SK-N-SH treated with all-trans-retinoic acid at 6 μM for 48 hours (cell line): ENCODE data around the gene PLD1.

ENCODE experiments used
- CREB5 ChIP-seq: fragments of 250-450 bp; sonication (Bioruptor Pico); IDR thresholded peaks from 2 replicates; pipeline ENCODE4 v1.5.1; 2020; ENCODE audit warnings: low read depth, mild to moderate bottlenecking, moderate library complexity
- CSRNP3 ChIP-seq: fragments of 250-450 bp; sonication (Bioruptor Pico); IDR thresholded peaks from 2 replicates; pipeline ENCODE4 v1.5.1; 2021; ENCODE audit warnings: mild to moderate bottlenecking, moderate library complexity
- GLIS3 ChIP-seq: fragments of 250-450 bp; sonication (Bioruptor Pico); IDR thresholded peaks from 2 replicates; pipeline ENCODE4 v1.5.0; 2020; ENCODE audit warnings: mild to moderate bottlenecking, moderate library complexity
- PATZ1 ChIP-seq: fragments of 250-450 bp; sonication (Bioruptor Pico); IDR thresholded peaks from 2 replicates; pipeline ENCODE4 v1.8.0; 2020; ENCODE audit warnings: mild to moderate bottlenecking, moderate library complexity, borderline replicate concordance
- RARB ChIP-seq: fragments of 250-450 bp; sonication (Bioruptor Pico); IDR thresholded peaks from 2 replicates; pipeline ENCODE4 v1.8.0; 2021; ENCODE audit warnings: mild to moderate bottlenecking, moderate library complexity
- ZFP3 ChIP-seq: fragments of 250-450 bp; sonication (Bioruptor Pico); IDR thresholded peaks from 2 replicates; pipeline ENCODE4 v1.5.0; 2020; ENCODE audit warnings: mild to moderate bottlenecking, moderate library complexity
- ZFP30 ChIP-seq: fragments of 450-650 bp; formaldehyde crosslinking; IDR thresholded peaks from 2 replicates; pipeline ENCODE4 v1.5.0; 2022; ENCODE audit warnings: mild to moderate bottlenecking, moderate library complexity

GRCh38 chr3:171753665-171754408 lies 56.4 kb downstream of the PLD1 start:
- TF ChIP-seq PATZ1 (no peak), CSRNP3 (CRISPR knock-in tag) (no peak), GLIS3 (CRISPR knock-in tag) (no peak), RARB (CRISPR knock-in tag) (no peak), ZFP30 (CRISPR knock-in tag) (no peak), ZFP3 (CRISPR knock-in tag) (no peak), CREB5 (CRISPR knock-in tag) (no peak)
